Upper lobe of left lung (tissue), 4 donors: ENCODE data around the gene TPM2.

Source experiments
- CTCF ChIP-seq, 6 experiments: fragments of 450-650 bp in 4 of 6; fragments of 200-600 bp in 2 of 6; sonication (generic) in 2 of 6; IDR thresholded peaks; one replicate each; pipeline ENCODE4 v1.5.1; 2016 to 2019; ENCODE audit warnings: antibody characterized with exemption in 6 of 6
- EP300 ChIP-seq, 4 donors: sonication (generic); formaldehyde crosslinking; IDR thresholded peaks; one replicate each; pipeline ENCODE4 v1.5.1; 2017; ENCODE audit warnings: antibody characterized with exemption in 4 of 4, control low read depth in 2 of 4

GRCh38 chr9:35658968-35659220, 30.8 kb downstream of the TPM2 start:
- TF ChIP-seq CTCF (IDR thresholded peaks at IDR 0.05) (no peak), EP300 (IDR thresholded peaks at IDR 0.05) (no peak)
